Stimulated activated CD4-positive, alpha-beta T cell treated with anti-CD3 and anti-CD28 coated beads, Interleukin-15, amount 100 ng/mL, for 1 hour (primary cell): ENCODE results near the gene FRY.

ENCODE experiments used
- DNase-seq, 2 donors: peaks; one replicate each; pipeline ENCODE4 v3.0.0-alpha.2; 2020; ENCODE audit warnings: low read depth in 1 of 2, low spot score in 1 of 2

The FRY gene

GRCh38 chr13:32165796-32166195, 134.2 kb downstream of the FRY start:
- no peak for DNase-seq

DNA sequence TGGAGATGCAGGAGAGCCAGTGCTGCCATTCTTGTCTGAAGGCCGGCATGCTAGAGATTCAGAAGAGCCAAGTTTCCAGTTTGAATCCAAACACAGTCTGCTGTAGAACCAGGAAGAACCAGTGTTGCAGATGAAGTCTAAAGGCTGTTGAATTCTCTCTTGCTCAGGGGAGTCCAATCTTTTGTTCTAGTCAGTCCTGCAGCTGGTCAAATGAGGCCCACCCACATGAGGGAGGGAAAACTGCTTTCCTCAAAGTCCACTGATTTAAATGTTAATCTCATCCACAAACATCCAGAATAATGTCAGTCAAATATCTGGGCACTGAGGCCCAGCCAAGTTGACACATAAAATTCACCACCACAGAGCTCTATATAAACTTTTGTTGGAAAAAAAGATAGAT, 136.6 kb downstream of the FRY start:
- no peak for DNase-seq

- DNase-seq = no peak
These were observed 139.3 kb downstream of the FRY start for GRCh38 chr13:32170841-32171240.

DNA sequence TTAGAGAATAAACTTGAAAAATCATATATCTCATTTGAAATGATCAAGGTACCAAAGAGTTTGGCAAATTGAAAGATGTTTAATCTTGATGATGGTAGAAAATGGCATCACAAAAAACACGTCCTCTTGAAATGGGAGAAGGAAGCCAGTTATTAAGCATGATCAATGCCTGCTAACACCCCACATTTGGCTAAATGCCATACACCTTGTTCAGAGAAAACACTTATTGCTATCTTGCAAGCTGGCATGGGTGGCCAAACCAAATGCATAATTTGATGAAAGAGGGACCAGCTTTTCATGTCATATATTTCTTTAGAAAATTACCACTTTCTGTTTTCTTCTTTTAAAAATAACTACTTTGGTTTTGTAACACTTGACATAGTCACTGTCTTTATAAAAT, 142.3 kb downstream of the FRY start:
- no peak for DNase-seq

- no peak for DNase-seq
These were observed 142.8 kb downstream of the FRY start for GRCh38 chr13:32174366-32174765.

GRCh38 chr13:32175307-32175706, 143.7 kb downstream of the FRY start:
- no peak for DNase-seq

DNA sequence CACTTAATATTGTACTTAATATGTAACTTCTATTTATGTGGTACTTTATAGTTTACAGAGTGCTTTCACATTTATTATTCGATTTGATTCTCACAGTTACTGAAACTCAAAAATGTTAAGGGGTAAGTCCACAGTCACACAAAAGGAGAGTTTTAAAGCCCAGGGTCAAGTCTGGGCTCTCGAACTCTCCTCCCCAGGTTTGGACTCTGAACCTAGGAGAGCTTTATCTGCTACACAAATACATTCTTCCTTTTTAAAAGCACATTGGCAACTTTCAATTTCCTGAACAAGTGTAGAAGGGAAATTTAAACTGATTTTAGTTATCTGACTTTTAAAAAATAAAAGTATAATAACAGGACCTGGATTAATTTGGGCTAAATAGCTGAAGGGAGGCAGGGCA, 144.4 kb downstream of the FRY start:
- no peak for DNase-seq

DNA sequence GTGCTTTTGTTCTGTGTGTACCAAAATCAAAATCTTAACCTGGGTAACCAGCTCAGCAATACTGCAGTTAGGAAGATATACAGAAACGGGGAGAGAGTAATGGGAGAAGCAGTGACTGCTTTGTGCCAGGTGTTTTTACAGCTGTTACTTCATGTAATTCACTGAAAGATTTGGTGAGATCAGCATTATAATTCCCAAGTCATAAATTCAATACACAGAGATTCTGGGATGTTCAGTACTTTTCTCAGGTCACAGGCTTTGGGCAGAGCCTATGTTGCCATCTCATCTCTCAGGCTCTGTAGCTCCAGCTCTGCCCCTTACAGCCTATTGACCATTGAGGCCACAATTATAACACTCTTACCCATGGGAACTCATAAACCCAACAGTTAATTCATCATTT, 145.1 kb downstream of the FRY start:
- no peak for DNase-seq

GRCh38 chr13:32178763-32179162, 147.2 kb downstream of the FRY start:
- no peak for DNase-seq

DNA sequence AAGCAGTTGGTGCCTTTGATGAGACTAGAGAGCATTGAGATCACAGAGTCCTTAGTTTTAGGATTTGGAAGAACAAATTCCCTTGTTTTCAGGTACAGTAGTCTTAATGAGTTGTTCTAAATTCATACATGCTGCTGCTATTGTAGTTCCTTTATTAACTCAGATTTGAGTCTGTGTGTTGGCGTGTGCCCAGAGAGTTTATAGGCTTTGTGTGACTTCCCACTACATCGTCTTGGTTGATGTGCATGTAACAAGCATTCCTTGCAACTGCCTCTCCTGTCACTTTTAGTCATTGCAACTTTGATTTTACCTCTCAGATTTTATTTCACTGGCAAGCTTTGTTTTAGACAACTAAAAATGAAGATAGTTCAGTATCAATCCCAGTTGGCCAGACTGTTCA, 148.1 kb downstream of the FRY start:
- no peak for DNase-seq

DNA sequence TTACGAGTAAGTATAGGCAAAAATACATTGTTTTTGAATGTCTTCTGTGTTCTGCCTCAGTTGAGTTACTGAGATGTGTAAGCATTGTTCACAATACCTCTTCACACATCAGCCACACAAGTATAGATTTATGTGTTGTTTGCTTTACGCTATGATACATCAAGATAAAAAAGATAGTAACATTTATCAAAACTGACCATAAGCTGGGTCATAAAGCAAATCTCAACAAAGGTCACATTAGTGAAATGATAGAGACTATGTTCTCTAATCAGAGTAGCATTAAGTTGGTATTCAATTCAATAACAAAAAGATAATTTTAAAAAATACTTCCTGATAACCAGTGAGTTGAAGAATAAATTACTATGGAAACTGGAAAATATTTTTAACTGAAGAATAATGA, 156.1 kb downstream of the FRY start:
- DNase-seq = no peak

DNA sequence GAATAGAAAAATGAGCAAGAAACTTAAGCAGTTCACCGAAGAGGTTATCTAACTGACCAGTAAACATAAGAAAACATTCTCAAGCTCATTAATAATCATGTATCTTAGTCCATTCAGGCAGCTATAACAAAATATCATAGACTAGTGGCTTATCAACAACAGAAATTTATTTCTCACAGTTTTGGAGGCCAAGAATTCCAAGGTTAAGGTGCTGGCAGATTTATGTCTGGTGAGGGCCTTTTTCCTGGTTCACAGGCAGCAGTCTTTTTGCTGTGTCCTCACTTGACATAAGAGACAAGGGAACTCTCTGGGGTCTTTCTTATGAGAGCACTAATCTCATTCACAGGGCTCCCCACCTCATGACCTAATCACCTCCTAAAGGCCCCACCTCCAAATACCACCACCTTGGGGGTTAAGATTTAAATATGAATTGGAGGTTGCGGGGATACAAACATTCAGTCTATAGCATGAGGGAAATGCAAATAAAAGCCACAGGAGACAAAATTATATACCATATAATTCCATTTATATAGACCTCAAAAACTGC, 160.0 kb downstream of the FRY start:
- DNase-seq = no peak

DNA sequence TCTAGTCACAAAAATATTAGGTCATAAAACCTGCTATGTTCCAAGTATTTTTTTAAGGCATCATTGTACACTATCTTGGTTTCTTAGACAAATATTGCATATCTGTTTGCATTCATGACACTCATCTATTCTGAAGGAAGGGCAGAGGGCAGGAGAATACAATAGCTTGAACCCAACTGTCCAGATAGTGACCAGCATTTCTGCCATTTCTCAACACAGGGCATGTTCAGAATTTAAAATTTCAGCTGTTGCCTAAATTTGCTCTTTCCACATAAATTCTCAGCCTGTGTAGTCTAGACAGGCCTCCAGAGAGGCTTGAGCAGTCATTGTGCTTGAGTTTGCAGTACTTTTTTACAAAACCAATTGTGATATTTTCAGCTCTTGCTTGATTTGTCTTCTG, 164.1 kb downstream of the FRY start:
- DNase-seq = no peak

GRCh38 chr13:32199168-32199567, 167.6 kb downstream of the FRY start:
- no peak for DNase-seq

DNA sequence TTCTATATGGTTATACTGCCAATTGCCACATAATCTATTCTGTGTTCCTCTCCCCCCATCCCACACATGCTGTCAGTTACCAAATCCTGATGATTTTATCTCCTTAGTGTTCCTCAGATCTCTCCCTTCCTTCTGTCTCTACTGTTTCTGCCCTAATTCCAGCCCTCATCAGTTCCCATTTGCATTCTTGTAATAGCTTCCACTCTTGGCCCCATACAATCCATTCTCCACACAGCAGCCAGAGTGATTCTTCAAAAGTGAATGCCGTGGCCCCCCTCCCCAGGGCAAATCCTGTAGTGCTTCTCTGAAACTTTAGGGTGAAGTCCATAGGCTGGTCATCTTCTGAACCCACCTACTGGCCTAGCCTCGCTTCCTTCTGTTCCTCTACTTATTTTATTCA, 169.2 kb downstream of the FRY start:
- DNase-seq = no peak

- no peak for DNase-seq
These were observed 170.2 kb downstream of the FRY start for GRCh38 chr13:32201809-32202208.

GRCh38 chr13:32202268-32202667, 170.7 kb downstream of the FRY start:
- no peak for DNase-seq

DNA sequence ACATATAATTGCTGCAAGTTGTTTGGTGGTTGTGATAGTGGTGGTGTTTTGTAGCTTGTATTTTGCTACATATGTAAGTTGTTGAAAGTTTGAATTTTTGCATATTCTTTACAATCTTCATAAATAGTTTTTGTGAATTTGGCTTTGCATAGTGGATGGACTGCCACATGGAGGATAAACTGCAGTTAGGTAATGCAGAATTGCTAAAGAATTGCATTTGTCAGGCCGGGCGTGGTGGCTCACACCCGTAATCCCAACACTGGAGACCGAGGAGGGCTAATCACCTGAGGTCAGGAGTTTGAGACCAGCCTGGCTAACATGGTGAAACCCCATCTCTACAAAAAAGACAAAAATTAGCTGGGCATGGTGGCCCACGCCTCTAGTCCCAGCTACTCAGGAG, 171.6 kb downstream of the FRY start:
- DNase-seq = no peak

DNA sequence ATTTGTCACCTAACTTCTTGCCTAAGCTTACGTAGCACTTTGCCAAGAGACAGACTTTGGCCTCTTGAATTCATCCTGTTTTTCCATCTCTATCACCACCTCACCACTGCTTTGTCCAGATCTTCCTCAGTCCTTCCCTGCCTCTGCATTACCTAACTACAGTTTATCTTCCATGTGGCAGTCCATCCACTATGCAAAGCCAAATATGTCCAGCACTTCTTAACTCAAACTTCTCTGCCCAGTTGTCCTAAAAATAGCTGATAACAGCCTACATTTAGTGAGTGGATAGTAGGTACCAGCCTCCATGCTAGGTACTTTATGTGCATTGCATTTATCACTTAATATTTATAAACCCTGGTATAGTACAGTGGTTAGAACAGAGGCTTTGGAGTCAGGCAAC, 172.2 kb downstream of the FRY start:
- no peak for DNase-seq

DNA sequence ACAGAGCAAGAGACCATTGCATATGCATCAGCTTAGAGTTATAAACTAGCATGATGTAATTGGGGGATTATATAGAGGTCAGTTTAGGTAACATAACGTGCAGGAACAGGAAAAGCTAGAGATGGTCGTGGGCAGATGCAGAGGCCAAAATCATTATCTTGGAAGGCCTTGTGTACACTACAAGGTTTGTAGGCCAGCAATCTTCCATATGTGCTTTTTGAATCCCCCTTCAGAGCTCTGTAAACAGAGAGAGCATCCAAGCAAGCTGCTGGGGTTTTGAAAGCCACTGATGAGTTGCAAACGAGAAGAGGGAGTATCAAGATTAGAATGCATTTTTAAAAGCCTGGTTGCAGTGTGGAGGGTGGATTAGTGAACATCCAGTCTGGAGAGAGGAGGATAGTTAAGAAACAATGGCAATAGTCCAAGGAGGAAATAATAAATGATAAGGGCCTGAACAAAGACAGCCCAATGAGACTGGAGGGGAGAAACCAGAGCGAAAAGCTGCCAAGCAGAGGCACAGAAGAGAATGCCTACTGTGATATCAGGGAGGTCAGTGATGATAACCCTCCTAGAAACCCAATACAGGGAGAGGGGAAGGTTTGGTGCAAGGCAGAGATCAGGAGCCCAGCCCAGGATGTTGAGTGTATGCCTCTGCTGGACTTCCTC, 174.0 kb downstream of the FRY start:
- no peak for DNase-seq

GRCh38 chr13:32206097-32206740, 174.6 kb downstream of the FRY start:
- no peak for DNase-seq

DNA sequence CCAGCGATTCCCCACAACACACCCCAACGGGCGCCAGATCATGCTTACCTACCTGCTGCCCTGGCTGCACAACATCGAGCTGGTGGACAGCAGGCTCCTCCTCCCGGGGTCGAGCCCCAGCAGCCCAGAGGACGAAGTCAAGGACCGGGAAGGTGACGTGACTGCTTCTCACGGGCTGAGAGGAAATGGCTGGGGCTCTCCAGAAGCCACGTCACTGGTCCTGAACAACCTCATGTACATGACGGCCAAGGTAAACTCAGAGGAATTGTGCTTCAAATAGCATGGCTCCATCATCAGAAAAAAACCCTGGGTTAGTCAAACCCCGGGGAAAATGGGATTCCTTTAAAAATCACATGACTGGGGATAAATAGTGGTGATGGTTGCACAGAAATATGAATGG, 177.3 kb downstream of the FRY start:
- no peak for DNase-seq

GRCh38 chr13:32209652-32210051, 178.1 kb downstream of the FRY start:
- no peak for DNase-seq
